22Rv1 (cell line): ENCODE results near the gene DNM3.

Source experiments
- ZFX ChIP-seq: fragments of 450-650 bp; IDR thresholded peaks from 2 replicates; pipeline ENCODE4 v1.6.1; 2017; ENCODE audit warnings: antibody characterized with exemption, borderline replicate concordance
- TF ChIP-seq, protein P1 (sequence below): fragments of 450-650 bp; IDR thresholded peaks from 2 replicates; pipeline ENCODE4 v1.5.1; 2017; ENCODE audit warnings: mild to moderate bottlenecking

GRCh38 chr1:172357753-172358385 is 516.6 kb downstream of the DNM3 start:
- TF ChIP-seq, protein P1, sequence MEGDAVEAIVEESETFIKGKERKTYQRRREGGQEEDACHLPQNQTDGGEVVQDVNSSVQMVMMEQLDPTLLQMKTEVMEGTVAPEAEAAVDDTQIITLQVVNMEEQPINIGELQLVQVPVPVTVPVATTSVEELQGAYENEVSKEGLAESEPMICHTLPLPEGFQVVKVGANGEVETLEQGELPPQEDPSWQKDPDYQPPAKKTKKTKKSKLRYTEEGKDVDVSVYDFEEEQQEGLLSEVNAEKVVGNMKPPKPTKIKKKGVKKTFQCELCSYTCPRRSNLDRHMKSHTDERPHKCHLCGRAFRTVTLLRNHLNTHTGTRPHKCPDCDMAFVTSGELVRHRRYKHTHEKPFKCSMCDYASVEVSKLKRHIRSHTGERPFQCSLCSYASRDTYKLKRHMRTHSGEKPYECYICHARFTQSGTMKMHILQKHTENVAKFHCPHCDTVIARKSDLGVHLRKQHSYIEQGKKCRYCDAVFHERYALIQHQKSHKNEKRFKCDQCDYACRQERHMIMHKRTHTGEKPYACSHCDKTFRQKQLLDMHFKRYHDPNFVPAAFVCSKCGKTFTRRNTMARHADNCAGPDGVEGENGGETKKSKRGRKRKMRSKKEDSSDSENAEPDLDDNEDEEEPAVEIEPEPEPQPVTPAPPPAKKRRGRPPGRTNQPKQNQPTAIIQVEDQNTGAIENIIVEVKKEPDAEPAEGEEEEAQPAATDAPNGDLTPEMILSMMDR: no peak
- TF ChIP-seq ZFX: no peak
